GM19240 (cell line): ENCODE measurements around the gene CRYZL1.

Source experiments
- DNase-seq: peaks from one replicate; pipeline ENCODE4 v3.0.0; 2011; ENCODE audit warnings: low spot score; ENCODE audit not compliant: insufficient read length

The CRYZL1 gene

DNA sequence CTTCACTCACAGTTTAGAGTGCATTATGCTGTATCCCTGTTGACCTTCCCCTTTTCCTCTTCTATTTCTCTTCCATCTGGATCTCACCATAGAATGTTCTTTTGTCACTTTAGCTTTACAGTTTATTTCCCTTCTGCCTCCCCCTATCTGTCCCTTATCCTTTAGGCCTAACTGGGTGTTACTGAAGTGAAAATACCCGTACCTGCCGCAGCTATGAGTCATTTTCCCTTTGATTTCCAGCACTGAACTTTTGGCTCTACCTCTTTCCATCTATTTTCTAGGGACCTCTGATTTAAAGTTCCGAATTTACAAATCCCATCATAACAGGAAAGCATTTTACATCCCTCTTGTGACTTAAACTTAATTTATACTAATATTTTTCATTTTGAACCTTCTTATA, 20.5 kb upstream of the CRYZL1 start:
- no peak for DNase-seq

DNA sequence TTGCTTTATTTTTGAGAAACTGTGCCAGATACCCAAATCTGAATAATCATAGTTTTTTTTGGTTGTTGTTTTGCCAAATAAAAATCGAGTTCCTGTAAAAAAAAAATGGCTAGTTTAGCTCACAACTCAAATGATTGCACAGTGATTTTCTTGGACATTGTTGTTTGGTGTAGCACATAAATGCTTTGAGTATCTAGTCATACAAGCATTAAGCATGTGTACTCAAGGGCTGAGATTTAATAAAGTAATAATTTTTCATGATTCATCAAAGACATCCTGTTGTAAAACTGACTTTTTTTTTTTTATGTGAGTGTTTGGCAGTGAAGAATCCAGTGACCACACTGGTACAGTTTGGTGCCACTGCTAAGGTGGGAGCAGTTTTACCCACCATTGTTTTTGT, 19.6 kb upstream of the CRYZL1 start:
- DNase-seq: no peak

DNA sequence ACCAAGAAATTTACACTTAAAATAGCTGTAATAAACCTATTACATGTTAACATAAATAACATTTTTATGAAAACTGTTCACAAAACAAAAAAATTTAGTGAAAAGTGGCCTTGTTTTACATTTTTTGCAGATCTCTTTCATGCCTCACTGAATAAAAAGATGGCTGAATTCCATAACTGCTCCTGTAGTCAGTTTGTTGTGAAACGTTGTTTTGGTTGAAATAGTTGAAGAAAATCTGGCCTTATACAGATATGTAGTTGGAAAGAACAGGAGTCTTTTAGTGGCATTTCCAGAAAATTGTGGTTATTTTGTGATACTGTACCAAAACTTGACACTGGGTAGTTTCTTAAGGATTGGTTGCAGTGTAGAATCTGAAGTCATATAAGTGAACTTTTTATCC, 18.9 kb upstream of the CRYZL1 start:
- DNase-seq: no peak

DNA sequence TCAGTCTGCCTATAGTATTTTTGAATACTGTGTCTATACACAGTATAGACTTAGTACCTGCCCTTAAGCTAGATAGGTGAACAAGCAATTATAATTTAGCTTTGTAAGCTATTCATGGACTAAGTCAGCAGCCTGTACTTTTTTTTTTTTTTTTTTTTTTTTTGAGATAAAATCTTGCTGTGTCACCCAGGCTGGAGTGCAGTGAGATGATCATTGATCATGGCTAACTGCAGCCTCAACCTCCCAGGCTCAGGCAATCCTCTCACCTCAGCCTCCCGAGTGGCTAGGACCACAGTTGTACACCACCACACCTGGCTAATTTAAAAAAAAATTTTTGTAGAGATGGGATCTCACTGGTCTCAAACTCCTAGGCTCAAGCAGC, 18.0 kb upstream of the CRYZL1 start:
- no peak for DNase-seq

DNA sequence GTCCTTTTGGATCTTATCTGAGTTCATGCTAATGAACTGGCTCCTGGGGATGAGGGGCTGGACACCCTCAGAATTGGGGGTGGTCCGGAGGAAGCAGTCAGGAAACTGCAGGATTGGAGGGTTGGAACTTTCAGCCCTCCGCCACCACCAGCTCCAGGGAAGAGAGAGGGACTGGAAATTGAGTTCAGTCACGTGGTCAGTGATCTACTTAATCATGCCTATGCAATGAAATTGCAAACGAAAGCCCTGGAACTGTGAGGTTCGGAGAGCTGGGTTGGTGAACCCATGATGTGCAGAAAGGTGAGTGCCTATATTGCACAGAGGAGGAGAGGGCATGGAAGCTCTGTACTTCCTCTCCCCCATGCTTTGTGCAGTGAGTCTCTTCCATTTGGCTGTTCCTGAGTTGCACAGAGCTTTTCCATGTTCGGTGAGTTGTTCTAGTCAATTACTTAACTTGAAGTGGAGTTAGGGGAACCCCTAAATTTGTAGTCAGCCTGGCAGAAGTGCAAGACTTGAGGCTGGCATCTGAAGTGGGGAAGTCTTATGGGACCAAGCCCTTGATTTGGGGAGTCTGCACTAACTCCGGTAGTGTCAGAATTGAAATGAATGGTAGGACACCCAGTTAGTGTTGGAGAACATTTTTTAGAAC, 17.5 kb upstream of the CRYZL1 start:
- no peak for DNase-seq

DNA sequence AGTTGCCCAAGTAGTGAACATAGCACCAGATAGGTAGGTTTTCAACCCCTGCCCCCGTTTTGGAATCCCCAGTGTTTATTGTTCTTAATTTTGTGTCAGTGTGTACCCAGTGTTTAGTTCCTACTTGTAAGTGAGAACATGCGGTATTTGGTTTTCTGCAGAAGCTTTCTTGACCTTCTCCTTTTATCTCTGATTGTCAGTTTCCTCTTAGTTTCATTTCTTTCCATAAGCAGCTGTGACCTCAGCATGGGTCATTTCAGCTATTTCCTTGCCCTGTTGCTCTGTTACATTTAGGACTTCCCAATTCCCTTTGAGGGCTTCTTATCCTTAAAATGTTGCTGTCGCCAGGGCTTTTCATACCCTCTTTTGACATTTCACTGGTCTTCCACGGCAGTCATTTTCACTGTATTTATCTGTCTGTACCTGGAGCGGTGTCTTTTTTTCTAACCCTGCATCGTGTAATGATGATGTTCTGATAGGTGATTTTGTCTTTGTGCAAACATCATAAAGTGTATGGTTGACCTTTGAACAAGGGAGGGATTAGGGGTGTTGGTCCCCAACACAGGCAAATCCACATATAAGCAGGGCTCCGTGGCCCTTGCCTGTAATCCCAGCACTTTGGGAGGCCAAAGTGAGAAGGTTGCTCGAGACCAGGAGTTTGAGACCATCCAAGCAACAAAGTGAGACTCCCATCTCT, 15.7 kb upstream of the CRYZL1 start:
- DNase-seq: no peak

DNA sequence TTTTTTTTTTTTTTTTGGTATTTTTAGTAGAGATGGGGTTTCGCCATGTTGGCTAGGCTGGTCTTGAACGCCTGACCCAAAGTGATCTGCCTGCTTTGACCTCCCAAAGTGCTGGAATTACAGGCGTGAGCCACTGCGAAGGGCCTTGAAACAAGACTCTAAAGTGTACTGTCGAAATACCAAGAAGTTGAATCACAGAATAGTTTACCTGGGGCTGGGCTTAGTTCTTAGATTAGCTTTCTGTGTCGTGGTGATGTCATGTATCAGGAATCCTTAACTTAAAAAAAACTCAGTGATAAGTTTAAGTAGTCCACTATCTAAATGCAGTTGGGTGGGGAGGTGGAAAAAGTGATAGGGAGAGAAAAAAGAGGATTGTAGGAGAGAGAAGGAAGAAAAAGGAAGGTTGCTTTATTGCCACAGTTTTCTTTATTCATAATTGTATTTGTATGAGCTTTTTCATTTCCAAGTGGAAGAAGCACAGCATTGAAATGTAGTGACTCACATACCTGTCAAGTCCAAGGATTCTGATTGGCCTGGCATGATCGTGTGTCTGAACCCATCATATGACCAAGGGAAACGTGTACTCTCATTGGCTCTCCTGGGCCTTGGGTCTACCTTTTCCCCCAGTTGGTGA, 14.2 kb upstream of the CRYZL1 start:
- no peak for DNase-seq

DNA sequence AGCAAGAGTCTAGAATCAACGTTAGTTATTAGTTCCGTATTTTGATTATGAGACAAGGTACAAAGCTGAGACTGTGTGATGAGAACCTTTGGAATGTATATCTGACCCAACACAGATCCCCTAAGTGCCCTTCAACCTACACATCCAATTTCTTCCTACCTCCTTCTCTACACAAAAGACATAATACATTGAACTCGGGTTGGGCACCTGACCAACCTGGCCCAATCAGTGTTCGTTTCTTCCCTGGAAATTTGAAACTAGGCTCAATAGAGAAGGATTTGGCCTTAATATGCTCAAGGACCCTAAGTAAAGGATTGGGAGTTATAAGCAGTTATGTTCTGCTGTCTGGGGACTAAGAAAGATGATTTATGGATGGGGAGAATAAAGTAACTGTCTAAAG, 12.9 kb upstream of the CRYZL1 start:
- DNase-seq: no peak

DNA sequence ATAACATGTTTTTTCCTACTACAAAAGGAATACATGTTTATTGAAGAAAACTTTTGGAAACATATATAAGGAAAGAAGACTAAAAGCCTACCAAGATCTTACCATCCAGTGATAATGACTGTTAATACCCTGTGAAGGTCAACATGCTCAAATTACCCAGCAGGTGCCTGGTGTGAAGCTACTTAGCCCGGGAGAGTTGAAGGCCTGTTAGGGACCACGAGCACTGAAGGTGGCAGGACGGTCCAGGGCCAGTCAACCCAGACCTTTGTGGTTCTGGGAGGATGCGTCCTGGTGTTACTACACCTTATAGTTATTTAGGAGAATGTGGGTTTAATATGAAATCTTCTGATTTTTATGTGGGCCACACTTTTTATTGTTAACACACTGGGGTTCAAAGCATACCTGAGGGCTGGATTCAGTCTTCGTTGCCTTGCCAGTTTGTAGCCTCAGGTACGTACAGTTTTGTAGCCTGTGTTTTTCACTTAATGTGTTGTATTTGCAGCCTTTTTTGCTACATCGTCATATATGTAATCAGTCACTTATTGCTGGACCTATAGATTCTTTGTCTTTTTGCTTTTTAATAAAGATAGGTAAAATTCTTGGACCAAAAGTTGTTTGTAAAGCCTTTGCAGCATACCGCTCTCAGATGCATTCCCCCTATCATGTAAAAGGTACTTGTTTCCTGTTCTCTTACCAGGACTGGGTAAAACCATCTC, 10.6 kb upstream of the CRYZL1 start:
- no peak for DNase-seq

DNA sequence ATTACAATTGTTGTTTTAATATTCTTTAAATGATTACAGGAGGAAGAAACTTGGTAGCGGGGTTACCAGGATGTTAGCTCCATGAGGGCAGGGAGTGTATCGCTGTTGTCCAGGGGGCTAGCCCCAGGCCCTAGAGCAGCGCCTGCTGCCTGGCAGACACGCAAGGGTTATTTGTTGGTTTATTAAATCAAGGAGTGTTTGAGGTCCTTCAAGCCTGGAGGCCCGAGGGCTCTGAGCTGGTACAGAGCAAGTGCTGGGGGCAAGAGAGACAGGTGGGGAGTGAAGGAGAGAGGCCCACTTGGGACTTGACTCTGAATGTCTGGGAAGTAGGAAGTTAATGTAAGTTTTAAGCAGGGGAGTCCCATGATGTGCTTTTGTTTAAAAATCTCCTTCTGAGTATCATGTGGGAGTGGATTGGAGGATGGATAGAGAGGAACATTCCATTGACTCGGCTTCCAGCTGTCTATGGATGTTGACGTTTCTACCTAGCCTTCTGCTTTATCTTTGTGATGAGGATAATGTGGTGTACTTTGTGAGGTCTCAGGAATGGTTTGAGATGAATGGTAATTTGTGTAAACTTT, 9.5 kb upstream of the CRYZL1 start:
- DNase-seq: no peak

DNA sequence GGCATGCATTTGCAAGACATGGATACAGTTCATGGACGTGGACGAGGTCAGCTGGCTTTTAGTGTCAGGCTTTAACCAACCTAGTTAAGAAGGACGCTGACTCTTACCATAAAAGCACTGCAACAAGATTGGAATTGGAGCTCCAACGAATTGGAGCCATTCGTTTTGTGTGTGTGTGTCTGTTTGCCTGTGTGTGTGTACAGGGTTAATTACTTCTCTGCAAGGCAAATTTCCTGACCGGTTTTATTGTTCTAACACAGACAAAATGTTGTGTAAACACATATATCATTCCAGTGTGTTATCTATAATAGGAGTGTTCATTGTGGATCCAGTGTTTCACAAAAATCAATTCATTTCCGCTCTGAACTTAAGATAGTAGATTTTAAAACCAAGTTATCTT, 8.7 kb upstream of the CRYZL1 start:
- DNase-seq: no peak

DNA sequence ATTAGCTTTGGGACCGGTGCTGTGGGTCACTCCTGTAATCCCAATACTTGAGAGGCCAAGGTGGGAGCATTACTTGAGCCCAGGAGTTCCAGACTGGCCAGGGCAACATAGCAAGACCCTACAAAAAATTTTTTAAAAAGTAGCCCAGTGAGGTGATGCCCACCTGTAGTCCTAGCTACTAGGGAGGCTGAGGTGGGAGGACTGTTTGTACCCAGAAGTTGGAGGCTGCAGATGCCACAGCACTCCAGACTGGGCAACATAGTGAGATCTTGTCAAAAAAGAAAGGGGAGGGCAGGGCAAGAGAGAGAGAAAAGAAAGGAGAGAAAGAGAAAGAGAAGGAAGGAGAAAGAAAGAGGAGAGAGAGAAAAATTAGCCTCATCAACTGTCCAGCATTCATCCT, 7.0 kb upstream of the CRYZL1 start:
- no peak for DNase-seq

DNA sequence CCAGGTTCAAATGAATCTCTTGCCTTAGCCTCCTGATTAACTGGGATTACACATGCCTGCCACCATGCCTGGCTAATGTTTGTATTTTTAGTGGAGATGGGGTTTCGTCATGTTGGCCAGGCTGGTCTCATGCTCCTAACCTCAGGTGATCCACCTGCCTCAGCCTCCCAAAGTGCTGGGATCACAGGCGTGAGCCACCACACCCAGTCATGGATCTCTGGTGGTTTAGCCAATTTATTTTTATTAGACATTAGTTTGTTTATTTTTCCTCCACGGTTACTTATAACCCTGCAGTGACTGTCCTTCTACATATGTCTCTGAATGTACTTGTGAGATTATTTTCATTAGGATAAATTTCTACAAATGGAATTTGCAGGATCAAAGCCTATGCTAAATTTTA, 6.0 kb upstream of the CRYZL1 start:
- no peak for DNase-seq

DNA sequence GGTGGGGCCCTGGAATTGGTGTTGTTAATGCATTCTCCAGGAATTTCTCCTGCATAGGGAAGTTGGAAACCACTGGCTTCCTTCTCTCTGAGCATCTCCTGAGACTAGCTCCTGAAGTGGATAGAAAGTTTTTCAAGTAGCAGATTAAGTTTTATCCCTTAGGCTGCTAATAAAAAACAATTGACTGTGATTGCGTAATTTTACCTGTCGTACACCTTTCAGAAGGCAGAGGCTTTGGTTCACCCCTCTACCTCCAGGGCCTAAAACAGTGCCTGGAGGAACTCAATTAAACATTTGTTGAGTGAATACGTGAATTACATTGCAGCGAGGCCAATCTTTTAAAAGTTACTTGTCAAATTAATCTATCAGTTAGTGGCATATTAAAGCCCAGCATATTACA, 4.2 kb upstream of the CRYZL1 start:
- DNase-seq: no peak

DNA sequence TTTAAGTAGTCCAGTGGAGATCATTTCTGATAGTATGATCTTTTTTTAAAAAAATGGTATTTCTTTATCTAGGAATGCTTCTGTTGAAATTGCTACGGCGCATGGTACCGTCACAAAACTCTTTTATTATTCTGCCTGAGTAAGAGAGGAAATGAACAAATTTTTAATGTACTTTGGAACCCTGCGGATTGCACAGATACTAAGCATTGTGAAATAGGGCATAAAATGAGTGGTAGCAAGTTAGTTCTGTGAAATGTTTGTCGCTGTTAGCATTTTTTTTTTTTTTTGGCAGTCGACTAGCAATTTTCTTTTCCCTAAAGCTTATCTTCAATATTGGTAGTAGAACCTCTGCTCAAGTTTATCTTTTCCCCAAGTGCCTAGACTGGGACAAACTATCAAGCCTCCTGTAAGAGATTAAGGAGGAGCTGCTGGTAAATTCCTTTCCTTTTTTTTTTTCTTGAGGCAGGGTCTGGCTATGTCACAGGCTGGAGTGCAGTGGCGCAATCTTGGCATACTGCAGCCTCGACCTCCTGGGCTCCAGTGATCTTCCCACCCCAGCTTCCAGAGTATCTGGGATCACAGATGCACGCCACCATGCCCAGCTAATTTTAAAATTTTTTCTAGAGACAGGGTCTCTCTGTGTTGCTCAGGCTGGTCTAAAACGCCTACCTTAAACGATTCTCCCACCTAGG, 3.0 kb upstream of the CRYZL1 start:
- no peak for DNase-seq

DNA sequence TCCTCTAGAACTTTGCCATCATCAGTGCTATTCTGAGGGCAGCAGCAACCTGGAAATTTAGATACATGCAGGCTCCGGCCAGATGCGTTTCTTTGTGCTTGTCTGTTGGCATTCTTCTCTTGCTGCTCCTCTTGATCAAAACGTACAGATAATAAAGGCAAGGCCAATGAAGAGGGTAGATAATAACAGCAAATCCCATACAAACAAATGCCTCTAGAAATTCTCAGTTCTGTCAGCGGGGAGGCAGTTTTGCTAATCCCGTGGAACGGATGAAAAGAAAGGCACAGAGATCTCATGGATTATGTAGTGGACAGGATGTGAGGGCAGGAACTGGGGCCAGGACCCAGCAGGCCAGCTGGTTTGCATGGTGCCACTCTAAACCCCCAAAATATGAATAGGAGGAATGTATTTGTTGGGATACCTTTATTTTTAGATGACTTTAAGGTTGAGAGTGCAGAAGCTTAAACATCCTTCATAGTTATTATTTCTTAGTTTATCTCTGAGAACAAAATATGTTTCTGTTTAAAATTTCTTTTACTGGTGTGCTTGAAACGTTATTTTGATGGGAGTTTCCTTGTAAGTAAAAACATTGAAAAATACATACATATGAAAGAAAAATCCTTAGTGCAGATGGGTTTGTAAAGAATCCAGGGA, 2.2 kb upstream of the CRYZL1 start:
- DNase-seq: no peak

DNA sequence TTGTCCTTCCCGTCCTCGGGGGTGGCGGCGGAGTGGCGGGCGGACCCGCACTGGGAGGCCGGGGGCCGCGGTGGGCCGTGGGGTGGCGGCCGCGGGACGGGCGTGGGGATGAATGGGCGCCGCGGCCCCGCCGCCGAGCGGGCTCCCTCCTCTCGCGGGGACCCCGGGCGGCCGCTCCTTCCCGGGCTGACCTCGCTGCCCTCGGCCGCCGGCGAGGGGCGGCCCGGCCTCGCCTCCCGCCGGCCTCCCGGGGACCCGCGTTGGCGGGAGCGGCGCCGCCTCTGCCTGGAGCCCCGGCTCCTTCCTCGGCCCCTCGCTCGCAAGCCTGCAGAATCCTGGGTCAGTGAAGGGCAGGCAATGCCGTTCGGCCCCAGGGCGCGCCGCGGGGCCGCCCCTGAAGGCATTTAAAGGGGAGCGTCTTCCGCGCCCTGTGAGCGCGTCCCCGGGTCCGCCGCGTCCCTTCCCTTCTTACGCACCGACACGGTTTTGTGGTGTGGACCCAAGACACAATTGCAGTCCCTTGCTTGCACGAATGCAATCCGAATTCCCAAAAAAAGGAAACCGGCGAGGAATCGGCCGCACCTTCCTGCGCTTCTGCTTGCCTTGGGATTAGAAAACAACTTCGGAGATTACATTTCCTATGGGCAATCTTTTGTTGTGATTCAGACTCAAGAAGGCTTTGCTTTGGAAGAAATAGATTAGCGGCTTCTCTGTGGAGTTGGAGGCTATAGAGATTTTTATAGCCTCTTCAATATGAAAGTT, 1.5 kb upstream of the CRYZL1 start:
- no peak for DNase-seq

DNA sequence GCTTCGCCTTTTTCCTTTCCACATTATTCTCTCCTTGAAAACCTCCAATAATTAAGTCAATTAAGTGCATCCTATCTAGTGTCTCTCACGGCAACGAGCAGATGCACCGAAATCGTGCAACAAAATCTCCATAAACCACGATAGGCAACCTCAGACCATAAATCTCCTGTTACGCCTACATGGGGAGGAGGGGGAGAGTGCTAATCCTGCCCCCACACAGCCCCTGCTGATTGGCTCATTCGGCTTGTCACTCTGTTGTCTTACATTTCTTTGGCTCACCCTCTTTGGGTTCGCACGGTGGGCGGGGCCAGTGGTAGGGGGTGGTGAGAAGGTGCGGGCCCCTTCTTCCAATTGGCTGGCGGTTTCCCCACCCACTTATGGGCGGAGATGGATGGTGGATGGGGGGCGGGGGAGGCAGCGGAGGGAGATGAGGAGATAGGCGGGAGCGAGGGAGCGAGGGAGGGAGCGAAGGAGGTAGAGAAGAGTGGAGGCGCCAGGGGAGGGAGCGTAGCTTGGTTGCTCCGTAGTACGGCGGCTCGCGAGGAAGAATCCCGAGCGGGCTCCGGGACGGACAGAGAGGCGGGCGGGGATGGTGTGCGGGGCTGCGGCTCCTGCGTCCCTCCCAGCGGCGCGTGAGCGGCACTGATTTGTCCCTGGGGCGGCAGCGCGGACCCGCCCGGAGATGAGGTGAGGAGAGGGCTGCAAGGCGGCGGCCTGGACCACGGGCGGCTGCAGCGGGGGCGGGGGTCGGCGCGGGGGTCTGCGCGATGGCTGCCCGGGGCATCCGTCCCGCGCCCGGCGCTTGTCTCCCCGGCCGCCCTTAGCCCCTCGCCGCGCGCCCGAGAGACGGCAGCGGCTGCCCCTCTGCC, 720 bp upstream of the CRYZL1 start, which contains the start of gene ITSN1:
Gene ITSN1, plus strand, starts transcription at position 475 of the 869 bp plus-strand sequence. CDS start 76,328 bp downstream, outside the sequence.
- DNase-seq: peak; percentile 87
